Measurements from ENCODE around the gene LTBP1.
A peak's percentile ranks its signal among the peaks of the same experiment; 100 is the strongest.

Gene LTBP1

GRCh38 chr2:32932825-32933755 lies 13.7 kb upstream of the LTBP1 start:
- DNase-seq: no peak

DNA sequence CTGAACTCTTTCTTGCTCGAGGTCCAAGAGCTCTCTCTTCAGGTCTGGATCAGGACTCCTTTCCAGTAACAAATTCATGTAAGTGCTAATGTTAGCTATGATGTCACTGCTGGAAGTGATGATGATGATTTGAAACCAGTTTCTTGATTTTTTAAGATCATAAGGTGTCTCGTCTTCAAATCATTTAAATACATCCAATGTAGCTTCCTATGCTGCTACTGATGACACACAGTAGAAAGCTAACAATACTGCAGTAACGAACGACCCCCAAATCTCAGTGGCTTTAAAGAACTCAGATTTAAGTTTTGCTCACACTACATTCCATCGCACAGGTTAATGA lies 13.0 kb upstream of the LTBP1 start:
- no peak for DNase-seq

- DNase-seq: no peak
Observed at GRCh38 chr2:32937602-32938448, 8.9 kb upstream of the LTBP1 start.

DNA sequence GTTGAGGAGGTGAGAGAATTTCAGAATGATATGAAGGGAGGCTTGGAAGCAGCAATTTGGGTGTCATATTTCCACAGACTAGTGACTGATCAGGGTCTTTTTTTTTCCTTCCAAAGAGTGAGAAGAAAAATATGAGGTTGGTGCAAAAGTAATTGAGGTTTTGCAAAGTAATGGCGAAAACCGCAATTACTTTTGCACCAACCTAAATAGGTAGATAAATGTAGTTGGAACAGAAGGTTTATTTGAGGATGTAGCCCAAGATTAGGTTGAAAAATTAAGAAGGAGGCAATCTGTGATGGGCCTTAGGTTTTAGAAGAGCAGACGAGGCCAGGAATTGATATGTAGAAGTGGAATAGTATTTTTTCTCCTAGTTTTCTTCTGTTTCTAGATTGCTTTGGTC lies 7.8 kb upstream of the LTBP1 start:
- no peak for DNase-seq

- no peak for DNase-seq
Observed at GRCh38 chr2:32940316-32940997, 6.3 kb upstream of the LTBP1 start.

GRCh38 chr2:32941944-32942690 lies 4.6 kb upstream of the LTBP1 start:
- no peak for DNase-seq

DNA sequence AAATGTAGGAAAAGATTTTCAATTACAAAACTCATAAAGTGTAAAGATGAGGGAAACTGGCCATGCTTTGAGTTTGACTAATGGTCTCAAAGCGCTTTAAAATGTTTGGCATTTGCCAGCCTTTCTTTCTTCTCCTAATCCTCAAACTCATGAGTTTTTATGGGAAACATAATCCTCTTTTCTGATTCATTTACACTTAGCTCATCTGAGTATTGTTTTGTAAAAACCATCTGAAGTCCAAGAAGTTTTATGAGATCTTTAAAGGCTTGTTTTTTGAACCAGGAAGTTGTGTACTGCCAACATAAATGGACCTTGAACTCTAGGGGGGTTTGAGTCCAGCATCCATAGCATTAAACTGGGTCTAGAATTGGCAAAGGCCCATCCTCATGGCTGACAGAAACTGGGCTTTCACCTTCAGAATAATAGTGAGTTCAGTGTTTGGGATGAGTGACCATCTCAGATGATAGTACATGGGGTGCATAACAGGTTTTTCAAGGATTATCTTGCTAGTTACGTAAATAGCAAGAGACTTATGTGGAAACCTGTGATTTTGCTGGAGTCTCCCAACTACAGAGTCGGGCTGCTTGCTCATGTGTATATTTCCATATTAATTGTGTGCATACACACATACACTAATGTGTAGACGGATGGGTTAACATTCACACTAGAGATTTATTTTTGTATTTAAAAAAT lies 3.8 kb upstream of the LTBP1 start:
- no peak for DNase-seq

DNA sequence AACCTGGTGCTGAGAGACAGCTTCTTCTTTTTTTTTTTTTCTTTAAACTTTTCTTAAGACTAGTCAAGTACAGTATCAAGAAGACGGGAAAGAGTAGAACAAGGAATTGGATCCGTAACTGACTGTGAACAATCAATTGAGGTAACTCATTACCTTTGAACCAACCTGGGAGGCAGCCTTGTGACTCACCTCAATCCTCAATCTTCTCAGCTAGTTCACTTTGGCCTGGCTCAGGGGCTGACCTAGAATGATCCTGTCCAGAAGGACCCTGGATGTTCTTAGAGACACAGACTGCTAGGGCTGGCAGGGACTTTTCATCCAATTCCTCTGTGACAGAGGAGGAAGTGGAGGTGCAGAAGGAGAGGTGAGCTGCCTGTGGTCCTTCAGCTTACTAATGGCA lies 1.5 kb upstream of the LTBP1 start:
- DNase-seq: no peak

- DNase-seq: no peak
Observed at GRCh38 chr2:32947076-32947483, 327 bp downstream of the LTBP1 start.

GRCh38 chr2:32947484-32948143 lies 861 bp downstream of the LTBP1 start:
- peak; percentile 47 for DNase-seq

DNA sequence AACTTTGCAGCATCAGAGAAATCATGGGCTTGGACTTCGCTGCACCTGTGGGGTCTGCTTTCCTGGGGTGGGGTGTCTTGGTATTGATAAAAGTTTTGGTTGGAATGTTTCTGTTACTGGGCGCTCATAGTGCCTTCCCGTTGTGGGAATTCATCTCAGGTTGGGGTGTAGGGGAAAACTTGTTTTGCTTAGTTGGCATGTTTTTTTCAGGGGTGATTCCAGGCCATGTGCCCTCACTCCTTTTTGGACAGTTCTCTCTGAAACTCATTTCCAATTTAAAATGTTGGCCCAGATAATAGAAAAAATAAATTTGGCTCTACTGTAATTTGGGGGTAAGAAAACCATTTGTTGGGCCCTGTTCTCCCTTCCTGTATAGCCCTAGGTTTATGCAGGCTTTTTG lies 1.5 kb downstream of the LTBP1 start:
- no peak for DNase-seq

GRCh38 chr2:32949260-32949659 lies 2.5 kb downstream of the LTBP1 start:
- DNase-seq: no peak

DNA sequence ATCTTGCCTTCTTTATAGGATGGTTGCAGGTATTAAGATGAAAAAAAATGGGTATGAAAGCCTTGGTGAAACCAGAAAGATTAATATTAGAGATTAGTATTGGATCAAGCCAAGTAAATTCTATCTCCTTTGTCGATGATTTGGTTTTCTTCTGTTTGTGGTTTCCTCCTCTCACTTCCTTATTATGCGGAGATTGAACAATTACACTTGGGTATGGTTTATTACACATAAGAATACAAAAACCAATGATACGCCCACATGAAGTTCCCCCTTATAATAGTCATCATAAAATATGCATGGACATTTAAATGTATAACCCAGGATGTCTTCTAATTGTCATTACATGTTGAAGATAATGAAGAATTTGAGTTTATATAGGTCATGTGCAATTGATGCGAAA lies 4.9 kb downstream of the LTBP1 start:
- no peak for DNase-seq

GRCh38 chr2:32952761-32953476 lies 6.2 kb downstream of the LTBP1 start:
- DNase-seq: no peak

- no peak for DNase-seq
Observed at GRCh38 chr2:32954206-32954605, 7.5 kb downstream of the LTBP1 start.

GRCh38 chr2:32958821-32959220 lies 12.1 kb downstream of the LTBP1 start:
- DNase-seq: no peak

- DNase-seq: no peak
Observed at GRCh38 chr2:32960238-32960637, 13.5 kb downstream of the LTBP1 start.

DNA sequence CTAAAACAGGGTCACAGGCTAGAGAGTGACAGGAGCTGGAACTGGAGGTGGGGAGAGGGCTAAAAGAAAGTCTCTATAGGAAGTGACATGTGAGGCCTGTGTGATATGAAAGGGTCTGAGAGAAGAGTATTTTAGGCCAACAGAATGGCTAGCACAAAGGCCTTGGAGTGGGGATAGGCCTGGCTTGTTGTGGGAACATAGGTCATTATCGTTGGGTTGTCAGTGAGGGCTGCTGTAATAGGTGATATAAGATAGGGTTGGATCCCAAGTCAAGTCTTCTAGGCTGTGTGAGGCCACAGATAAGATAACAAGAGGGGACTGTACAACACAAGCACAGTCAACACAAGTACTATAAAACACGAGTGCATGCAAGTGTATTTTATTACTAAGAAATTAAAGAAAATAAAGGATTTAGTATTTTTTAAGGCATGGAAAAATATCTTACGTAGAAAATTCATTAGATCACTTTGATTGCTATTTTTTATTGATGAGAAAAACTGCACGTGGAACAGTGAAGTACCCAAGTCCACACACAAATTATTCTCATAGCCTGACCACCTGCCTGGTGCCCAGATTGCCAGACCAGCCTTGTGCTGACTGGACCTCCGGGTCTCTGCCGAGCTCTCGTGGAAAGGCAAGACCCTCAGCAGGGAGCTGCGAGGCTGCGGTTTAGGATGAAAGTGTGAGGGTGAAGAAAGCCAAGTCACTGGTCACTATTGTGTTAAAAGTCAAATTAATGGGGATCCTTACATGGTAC lies 14.1 kb downstream of the LTBP1 start:
- DNase-seq: no peak

DNA sequence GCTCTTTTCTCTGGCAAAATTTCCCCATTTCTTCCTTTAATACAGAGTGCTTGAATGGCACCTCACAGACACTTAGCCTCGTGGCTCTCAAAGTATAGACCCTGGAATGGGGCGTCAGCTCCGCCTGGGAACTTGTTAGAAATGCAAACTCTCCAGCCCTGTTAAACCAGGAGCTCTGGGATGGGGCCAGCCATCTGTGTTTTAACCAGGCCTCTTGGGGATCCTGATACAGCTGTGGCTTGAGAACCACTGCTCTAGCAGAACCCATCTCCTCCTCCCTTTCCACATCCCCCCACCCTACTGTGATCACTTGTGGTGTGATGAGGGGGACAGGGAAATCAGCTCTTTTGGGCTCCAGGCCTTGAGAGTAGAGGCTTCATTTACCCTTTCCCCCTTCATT lies 15.9 kb downstream of the LTBP1 start:
- DNase-seq: no peak

DNA sequence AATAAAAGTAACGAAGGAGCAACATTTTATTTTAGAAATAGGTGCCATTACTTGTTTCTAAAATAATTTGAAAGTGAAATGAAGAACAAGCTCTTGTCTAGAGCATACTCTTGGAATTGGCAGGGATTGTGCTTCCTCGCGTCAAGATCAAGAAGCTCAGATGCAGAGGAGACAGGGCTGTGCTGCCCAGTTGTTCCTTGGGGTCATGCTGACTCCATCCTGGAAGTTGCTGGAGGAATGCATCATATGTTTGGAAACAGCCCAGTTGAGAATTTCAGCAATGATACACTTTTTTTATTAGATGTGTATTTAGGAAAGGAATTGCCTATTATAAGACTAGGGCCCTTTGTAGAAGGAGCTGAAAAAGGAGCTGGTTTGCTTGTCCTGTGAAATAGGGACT lies 17.2 kb downstream of the LTBP1 start:
- no peak for DNase-seq

Data from T1000 (cell line).